H9 (cell line): Measurements from ENCODE around the gene PTPRN2. TPM values are rescaled to one million over a fixed set of nuclear protein-coding genes. Genes with fewer than 3 reads are reported as not detected.

Source experiments
- DNase-seq: peaks from one replicate; pipeline ENCODE4 v3.0.0-alpha.2; 2017
- H2AFZ ChIP-seq: one replicate; pipeline ENCODE4 v1.6.1; 2013; ENCODE audit warnings: mild to moderate bottlenecking, low read length, control low read depth, moderate library complexity
- H2AK5ac ChIP-seq: 2 replicates; pipeline ENCODE4 v1.6.1; 2013; ENCODE audit warnings: low read length, control low read depth, mixed read lengths; ENCODE audit not compliant: insufficient read length
- H2BK120ac ChIP-seq: one replicate; pipeline ENCODE4 v1.6.1; 2013; ENCODE audit warnings: low read depth, mild to moderate bottlenecking, low read length, control low read depth, inconsistent platforms; ENCODE audit not compliant: poor library complexity, severe bottlenecking
- H2BK12ac ChIP-seq: 2 replicates; pipeline ENCODE4 v1.6.1; 2013; ENCODE audit warnings: low read length, control low read depth, mixed read lengths, low read depth; ENCODE audit not compliant: insufficient read length
- H2BK15ac ChIP-seq: 2 replicates; pipeline ENCODE4 v1.6.1; 2013; ENCODE audit warnings: low read depth, low read length, control low read depth
- H2BK20ac ChIP-seq: one replicate; pipeline ENCODE4 v1.6.1; 2013; ENCODE audit warnings: low read depth, mild to moderate bottlenecking, low read length, control low read depth, inconsistent platforms; ENCODE audit not compliant: poor library complexity, severe bottlenecking
- H2BK5ac ChIP-seq: 2 replicates; pipeline ENCODE4 v1.6.1; 2013; ENCODE audit warnings: low read length, control low read depth, mixed read lengths; ENCODE audit not compliant: insufficient read length
- H3K14ac ChIP-seq: 2 replicates; pipeline ENCODE4 v1.6.1; 2013; ENCODE audit warnings: low read length, control low read depth; ENCODE audit not compliant: insufficient read depth
- H3K18ac ChIP-seq: 2 replicates; pipeline ENCODE4 v1.6.1; 2013; ENCODE audit warnings: low read depth, mild to moderate bottlenecking, mixed read lengths, low read length, control low read depth; ENCODE audit not compliant: insufficient read length
- H3K23ac ChIP-seq: 2 replicates; pipeline ENCODE4 v1.6.1; 2013; ENCODE audit warnings: low read length, control low read depth, mixed read lengths, low read depth; ENCODE audit not compliant: insufficient read length
- H3K23me2 ChIP-seq: 2 replicates; pipeline ENCODE4 v1.6.1; 2013; ENCODE audit warnings: low read depth, mild to moderate bottlenecking, mixed read lengths, low read length, control low read depth; ENCODE audit not compliant: insufficient read length, poor library complexity, severe bottlenecking
- H3K27ac ChIP-seq: 2 replicates; pipeline ENCODE4 v1.5.1; 2013; ENCODE audit warnings: low read length, control low read depth, mixed read lengths, low read depth; ENCODE audit not compliant: insufficient read length
- H3K27me3 ChIP-seq: 2 replicates; pipeline ENCODE4 v1.6.1; 2013; ENCODE audit warnings: low read length, control low read depth, inconsistent platforms; ENCODE audit not compliant: insufficient read depth
- H3K4ac ChIP-seq: 2 replicates; pipeline ENCODE4 v1.6.1; 2013; ENCODE audit warnings: low read depth, mild to moderate bottlenecking, control low read depth, inconsistent platforms, low read length, moderate library complexity
- H3K4me1 ChIP-seq: 2 replicates; pipeline ENCODE4 v1.6.1; 2013; ENCODE audit warnings: low read length, control low read depth, inconsistent platforms; ENCODE audit not compliant: insufficient read depth
- H3K4me2 ChIP-seq: 2 replicates; pipeline ENCODE4 v1.6.1; 2013; ENCODE audit warnings: low read length, control low read depth, mixed read lengths; ENCODE audit not compliant: insufficient read length, insufficient read depth
- H3K56ac ChIP-seq: 2 replicates; pipeline ENCODE4 v1.6.1; 2013; ENCODE audit warnings: low read depth, mild to moderate bottlenecking, mixed read lengths, low read length, control low read depth; ENCODE audit not compliant: insufficient read length
- H3K79me1 ChIP-seq: 2 replicates; pipeline ENCODE4 v1.6.1; 2013; ENCODE audit warnings: low read depth, mild to moderate bottlenecking, moderate library complexity, low read length, control low read depth, inconsistent platforms; ENCODE audit not compliant: insufficient read depth, poor library complexity, severe bottlenecking
- H3K79me2 ChIP-seq: 2 replicates; pipeline ENCODE4 v1.6.1; 2013; ENCODE audit warnings: low read length, control low read depth, inconsistent platforms; ENCODE audit not compliant: insufficient read depth
- H3K9ac ChIP-seq: 2 replicates; pipeline ENCODE4 v1.6.1; 2013; ENCODE audit warnings: low read length, control low read depth, mixed read lengths; ENCODE audit not compliant: insufficient read length; ENCODE audit errors: extremely low read depth
- H3K9me3 ChIP-seq: one replicate; pipeline ENCODE4 v1.6.1; 2013; ENCODE audit warnings: low read depth, low read length, inconsistent platforms; ENCODE audit not compliant: control insufficient read depth
- H3T11ph ChIP-seq: one replicate; pipeline ENCODE4 v1.6.1; 2013; ENCODE audit warnings: mild to moderate bottlenecking, low read length, control low read depth, inconsistent platforms
- H4K20me1 ChIP-seq: one replicate; pipeline ENCODE4 v1.6.1; 2013; ENCODE audit not compliant: control insufficient read depth, insufficient read length, insufficient read depth
- H4K5ac ChIP-seq: 2 replicates; pipeline ENCODE4 v1.6.1; 2013; ENCODE audit warnings: low read depth, mild to moderate bottlenecking, mixed read lengths, low read length, control low read depth; ENCODE audit not compliant: insufficient read length
- H4K8ac ChIP-seq: replicated peaks from 2 replicates; pipeline ENCODE4 v1.6.1; 2013; ENCODE audit warnings: low read length, control low read depth, mixed read lengths, low read depth; ENCODE audit not compliant: insufficient read length
- H4K91ac ChIP-seq: 2 replicates; pipeline ENCODE4 v1.6.1; 2013; ENCODE audit warnings: low read depth, mild to moderate bottlenecking, moderate library complexity, mixed read lengths, low read length, control low read depth; ENCODE audit not compliant: insufficient read length
- H3K27ac Mint-ChIP-seq, 3 experiments: 2 replicates in 2 of 3; 3 replicates in 1 of 3; pipeline ENCODE4 v1.8.0; 2020 to 2021; ENCODE audit warnings: mixed read lengths in 3 of 3, mild to moderate bottlenecking in 1 of 3, moderate library complexity in 1 of 3
- H3K27me3 Mint-ChIP-seq: 2 replicates; pipeline ENCODE4 v1.8.0; 2021; ENCODE audit warnings: low read depth, mild to moderate bottlenecking, moderate library complexity, mixed read lengths
- H3K36me3 Mint-ChIP-seq, 3 experiments: 2 replicates in 2 of 3; 3 replicates in 1 of 3; pipeline ENCODE4 v1.8.0; 2020 to 2021; ENCODE audit warnings: low read depth in 3 of 3, mixed read lengths in 3 of 3; ENCODE audit not compliant: insufficient read depth in 1 of 3
- H3K4me1 Mint-ChIP-seq, 2 experiments: 2 replicates each; pipeline ENCODE4 v1.8.0; 2020; ENCODE audit warnings: mixed read lengths in 2 of 2
- H3K4me3 Mint-ChIP-seq, 2 experiments: 2 replicates in 1 of 2; 3 replicates in 1 of 2; pipeline ENCODE4 v1.8.0; 2020 to 2021; ENCODE audit warnings: mild to moderate bottlenecking in 2 of 2, mixed read lengths in 2 of 2, moderate library complexity in 1 of 2
- H3K9me3 Mint-ChIP-seq, 2 experiments: 2 replicates in 1 of 2; 3 replicates in 1 of 2; pipeline ENCODE4 v1.8.0; 2020; ENCODE audit warnings: mild to moderate bottlenecking in 2 of 2, mixed read lengths in 2 of 2, moderate library complexity in 1 of 2
- WGBS: extraction: QIAGEN DNeasy Blood & Tissue Kit; methylation state at CpG from one replicate; pipeline ENCODE4 v1.1.7; 2013; ENCODE audit warnings: missing lambda C conversion rate, low lambda C conversion rate, mixed read lengths; ENCODE audit not compliant: insufficient read length; ENCODE audit errors: extremely low coverage; 5-methylcytosine and 5-hydroxymethylcytosine counted together
- total RNA-seq: library from RNA; stranded (reverse); gene quantifications from 2 replicates; pipeline ENCODE4 v1.2.1, GENCODE V29; 2021
- TF ChIP-seq, protein P1 (sequence below): fragments of 200-600 bp; sonication (generic); conservative IDR thresholded peaks from 3 replicates; pipeline ENCODE4 v1.8.0; 2021; ENCODE audit warnings: antibody characterized with exemption, mild to moderate bottlenecking

The PTPRN2 gene
- total RNA-seq, 1 experiment from 2014 or later = 5.2 TPM

GRCh38 chr7:158283016-158283974 is 304.3 kb downstream of the PTPRN2 start:
- peak; percentile 22 for DNase-seq
- H3K27ac ChIP-seq = no peak overlapping the region
- no peak overlapping the region for H2AK5ac ChIP-seq
- H3K4me2 ChIP-seq = no peak overlapping the region
- no peaks in the 10 kb centered on the region for H3K79me2 ChIP-seq
- no peaks in the 10 kb centered on the region for H3K79me1 ChIP-seq
- no peak overlapping the region for H3K14ac ChIP-seq
- Mint-ChIP-seq H3K9me3 (peaks cover 15% of the 10 kb centered on the region in 2 experiments), H3K36me3 (peaks cover 6 to 21% (median 10%) of the 10 kb centered on the region in 3 experiments), H3K4me3 (no peak overlapping the region), H3K27me3 (no peaks in the 10 kb centered on the region), H3K27ac (peak overlapping the region in 2 of 3 experiments; percentile 18 to 63; a peak in 2 of 7 replicates), H3K4me1 (peaks cover 8 to 17% of the 10 kb centered on the region in 2 experiments; a peak in 3 of 4 replicates)
- H3K23me2 ChIP-seq = no peaks in the 10 kb centered on the region
- H2AFZ ChIP-seq = no peak overlapping the region
- TF ChIP-seq, protein P1, sequence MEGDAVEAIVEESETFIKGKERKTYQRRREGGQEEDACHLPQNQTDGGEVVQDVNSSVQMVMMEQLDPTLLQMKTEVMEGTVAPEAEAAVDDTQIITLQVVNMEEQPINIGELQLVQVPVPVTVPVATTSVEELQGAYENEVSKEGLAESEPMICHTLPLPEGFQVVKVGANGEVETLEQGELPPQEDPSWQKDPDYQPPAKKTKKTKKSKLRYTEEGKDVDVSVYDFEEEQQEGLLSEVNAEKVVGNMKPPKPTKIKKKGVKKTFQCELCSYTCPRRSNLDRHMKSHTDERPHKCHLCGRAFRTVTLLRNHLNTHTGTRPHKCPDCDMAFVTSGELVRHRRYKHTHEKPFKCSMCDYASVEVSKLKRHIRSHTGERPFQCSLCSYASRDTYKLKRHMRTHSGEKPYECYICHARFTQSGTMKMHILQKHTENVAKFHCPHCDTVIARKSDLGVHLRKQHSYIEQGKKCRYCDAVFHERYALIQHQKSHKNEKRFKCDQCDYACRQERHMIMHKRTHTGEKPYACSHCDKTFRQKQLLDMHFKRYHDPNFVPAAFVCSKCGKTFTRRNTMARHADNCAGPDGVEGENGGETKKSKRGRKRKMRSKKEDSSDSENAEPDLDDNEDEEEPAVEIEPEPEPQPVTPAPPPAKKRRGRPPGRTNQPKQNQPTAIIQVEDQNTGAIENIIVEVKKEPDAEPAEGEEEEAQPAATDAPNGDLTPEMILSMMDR = no peak
- H3K4ac ChIP-seq = no peak overlapping the region
- no peaks in the 10 kb centered on the region for H4K20me1 ChIP-seq
- H3K56ac ChIP-seq = no peak overlapping the region
- H2BK5ac ChIP-seq = no peak overlapping the region
- no peak overlapping the region for H3K23ac ChIP-seq
- H3K4me1 ChIP-seq = no peaks in the 10 kb centered on the region
- no peak overlapping the region for H3K9ac ChIP-seq
- H4K5ac ChIP-seq = no peak overlapping the region
- no peak overlapping the region for H2BK15ac ChIP-seq
- no peak overlapping the region for H4K91ac ChIP-seq
- no peak overlapping the region for H2BK20ac ChIP-seq
- no peak overlapping the region for H2BK12ac ChIP-seq
- H3K18ac ChIP-seq = no peak overlapping the region
- H4K8ac ChIP-seq = no peak overlapping the region
- H3T11ph ChIP-seq = no peak overlapping the region
- H3K27me3 ChIP-seq = no peaks in the 10 kb centered on the region
- WGBS = no CpG with 5 or more reads among the region's 32 CpGs
- H2BK120ac ChIP-seq = no peak overlapping the region
- no peaks in the 10 kb centered on the region for H3K9me3 ChIP-seq
